Skin of body (tissue), 2 donors: Measurements from ENCODE around the gene URAD. TPM values are rescaled to one million over a fixed set of nuclear protein-coding genes. Genes with fewer than 3 reads are reported as not detected.
"Not testable (repeated sequence)": the region's sequence is repeated elsewhere in the genome, so short reads cannot be mapped to it uniquely, and the experiment has no call there.

Source experiments
- DNase-seq: peaks from one replicate; lab custom pipeline; 2025; lab: John Stamatoyannopoulos, UW
- total RNA-seq: library from RNA; depleted of rRNA; stranded (reverse); fragments of >200 nt; gene quantifications from one replicate; pipeline ENCODE4 v1.2.3, GENCODE V29; 2014

URAD gene
- total RNA-seq: not detected

- no peak for DNase-seq
Measured at GRCh38 chr13:27988520-27988919, at the start of gene URAD. Gene URAD (minus strand): TSS chr13:27988693. CDS start chr13:27988637, 56 bp downstream.

GRCh38 chr13:28037399-28037798, 48.9 kb upstream of the URAD start:
- no peak for DNase-seq

DNA sequence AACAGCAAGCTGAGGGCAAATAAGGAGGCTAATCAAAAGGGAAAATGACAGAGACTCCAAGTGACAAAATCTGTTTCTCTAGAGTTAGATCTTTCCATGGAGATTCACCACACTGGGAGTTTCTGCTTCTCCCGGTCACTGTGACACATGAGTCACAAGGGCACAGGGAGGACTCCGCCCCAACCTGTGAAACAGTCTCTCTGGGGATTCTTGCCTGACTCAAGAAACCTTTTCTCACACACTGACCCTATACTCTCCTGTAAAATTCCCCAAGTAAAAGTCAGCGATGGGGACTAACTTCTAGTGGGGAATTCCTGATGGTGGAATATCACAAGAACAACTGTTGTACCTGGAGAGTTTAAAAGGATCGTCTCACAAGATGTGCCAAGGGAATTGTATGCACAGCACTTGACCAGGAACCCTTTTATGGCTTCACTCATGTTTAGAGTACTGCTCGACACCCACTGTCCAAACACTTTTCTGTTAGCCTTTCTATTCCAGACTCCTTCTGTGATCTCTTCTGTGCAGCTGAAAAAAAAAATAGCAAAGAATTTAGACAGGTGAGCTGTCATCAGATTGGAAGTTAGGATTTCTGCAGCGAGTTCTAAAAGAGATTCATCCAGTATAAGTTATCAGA, 46.8 kb upstream of the URAD start:
- no peak for DNase-seq

- no peak for DNase-seq
Measured at GRCh38 chr13:28033894-28034655, 45.6 kb upstream of the URAD start.

DNA sequence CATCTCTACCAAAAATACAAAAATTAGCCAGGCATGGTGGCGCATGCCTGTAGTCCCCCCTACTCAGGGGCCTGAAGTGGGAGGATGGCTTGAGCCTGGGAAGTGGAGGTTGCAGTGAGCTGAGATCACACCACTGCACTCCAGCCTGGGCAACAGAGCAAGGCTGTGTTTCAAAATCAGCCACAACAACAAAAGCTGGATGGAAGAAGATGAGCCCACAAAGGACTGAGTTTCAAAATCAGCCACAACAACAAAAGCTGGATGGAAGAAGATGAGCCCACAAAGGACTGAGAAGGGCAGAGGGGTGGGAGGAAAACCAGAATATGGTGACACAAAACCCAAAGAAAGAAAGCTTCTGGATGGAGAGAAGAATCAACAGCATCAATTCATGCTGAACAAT, 43.9 kb upstream of the URAD start:
- not testable (repeated sequence) for DNase-seq

DNA sequence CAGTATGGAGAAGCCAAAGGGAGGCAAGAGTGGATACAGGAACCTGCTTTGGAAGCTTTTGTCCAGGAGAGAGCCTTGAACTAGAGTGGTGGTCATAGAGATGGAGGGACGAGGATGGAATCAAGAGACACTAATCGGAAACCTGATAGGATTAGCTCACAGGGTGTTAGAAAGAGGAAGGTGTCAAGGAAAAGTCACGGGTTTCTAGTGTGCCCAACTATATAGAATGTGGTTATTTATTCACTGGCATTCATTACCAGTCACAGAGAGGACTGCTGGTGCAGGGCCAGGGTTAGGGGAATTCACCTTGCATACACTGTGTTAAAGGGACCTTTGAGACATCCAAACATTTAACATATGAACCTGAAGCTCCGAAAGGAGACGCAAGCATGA, 43.4 kb upstream of the URAD start:
- DNase-seq: no peak

GRCh38 chr13:28031220-28031895, 42.9 kb upstream of the URAD start:
- no peak for DNase-seq

DNA sequence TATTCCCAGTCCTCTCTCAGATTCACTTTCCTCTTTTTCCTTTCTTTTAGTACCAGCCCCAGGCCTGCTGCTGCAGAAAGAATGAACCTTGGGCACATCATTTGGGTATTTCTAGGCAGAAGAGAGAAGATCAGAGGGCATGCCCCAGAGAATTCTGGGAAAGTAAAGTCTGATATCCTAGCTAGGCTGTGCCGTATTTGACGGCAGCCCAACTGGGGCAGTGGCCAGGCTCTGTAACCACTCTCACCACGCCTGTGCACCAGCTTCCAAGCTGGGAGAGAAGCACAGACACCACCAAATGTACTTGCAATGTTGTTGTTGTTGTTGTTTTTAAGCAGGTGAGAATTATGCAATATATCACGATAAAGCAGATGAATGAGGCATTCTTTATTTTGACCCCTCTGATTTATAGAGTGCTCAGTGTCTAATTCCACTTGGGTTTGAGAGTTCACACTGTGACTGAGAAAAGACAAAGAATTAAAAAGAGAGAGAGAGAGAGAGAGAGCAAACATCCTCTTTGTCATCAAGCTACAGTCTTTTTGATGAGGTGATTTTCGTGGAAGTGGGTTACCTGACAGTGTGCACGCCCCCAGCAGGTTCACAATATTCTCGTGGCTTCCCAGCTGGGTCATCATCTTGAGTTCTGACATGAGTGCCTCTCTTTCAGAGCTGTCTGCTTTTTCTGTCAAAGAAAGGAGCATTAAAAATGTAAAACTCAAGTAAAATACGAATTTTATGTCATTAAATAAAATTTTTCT, 39.3 kb upstream of the URAD start:
- DNase-seq: no peak

GRCh38 chr13:28027071-28027470, 38.6 kb upstream of the URAD start:
- no peak for DNase-seq

DNA sequence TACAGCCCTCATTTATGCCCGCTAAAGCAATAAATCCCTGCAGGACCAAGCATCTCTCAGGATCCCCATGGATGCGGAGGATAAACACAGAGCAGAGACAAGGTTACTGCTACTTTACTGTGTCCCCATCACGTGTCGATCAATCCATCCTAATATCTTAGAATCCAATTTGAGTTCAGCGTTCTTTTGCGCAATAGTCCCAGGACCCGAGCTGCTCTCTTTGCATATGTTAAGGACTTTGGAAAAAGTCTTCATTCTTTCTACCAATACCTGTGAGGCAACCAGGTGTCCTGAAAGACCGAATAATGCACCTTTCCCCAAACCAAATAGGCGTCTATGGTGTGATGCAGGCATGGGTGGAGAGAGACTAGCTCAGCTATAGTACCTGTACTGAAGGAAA, 38.0 kb upstream of the URAD start:
- DNase-seq: no peak

DNA sequence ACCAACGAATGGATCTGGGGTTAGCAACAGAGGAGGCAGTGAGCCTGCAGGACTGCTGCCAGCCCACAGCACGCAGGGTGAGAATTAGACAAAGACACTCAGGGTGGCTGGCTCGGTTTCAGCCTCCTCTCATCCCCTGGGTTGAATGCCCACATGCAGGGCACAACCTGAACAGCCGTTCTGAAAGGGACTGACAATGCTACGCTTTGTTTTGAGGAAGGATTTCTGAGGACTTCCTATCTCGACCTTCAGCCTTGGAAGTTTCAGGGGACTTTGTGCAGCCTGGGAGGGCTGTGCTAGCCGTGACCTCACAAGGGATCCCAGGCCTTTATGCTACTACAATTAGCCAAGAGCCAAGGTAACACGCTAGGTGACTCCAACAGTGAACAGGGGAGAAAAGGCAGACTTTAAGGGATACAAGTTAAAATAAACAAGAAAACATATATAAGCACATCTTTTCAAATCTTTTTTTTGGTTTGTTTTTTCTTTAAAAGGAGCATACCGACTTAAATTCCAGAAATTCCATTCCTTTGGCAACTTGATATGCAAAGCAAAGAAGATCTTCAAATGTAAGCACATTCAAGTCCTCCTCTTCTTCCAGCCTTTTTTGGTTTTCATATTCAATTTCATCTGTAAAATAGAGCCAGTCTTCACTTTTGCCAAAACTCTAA, 34.5 kb upstream of the URAD start:
- no peak for DNase-seq

DNA sequence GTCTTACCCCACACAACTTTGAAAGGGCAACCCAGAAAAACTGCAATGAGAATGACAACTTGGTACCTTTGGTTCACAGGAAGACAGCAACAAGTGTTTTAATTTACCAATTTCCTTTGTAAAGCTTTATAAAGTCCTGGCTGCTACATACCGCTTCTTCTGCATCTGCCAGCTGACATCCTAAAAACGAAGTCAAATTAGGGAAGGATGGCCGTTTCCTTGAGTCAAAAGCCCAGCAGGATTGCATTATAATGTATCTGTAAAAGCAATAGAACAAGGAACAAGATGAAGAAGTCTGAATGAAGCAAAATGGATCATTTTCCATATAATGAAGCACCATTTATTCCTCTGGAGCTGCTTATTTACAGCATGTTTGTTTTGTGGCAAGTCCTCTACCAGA, 25.8 kb upstream of the URAD start:
- no peak for DNase-seq

DNA sequence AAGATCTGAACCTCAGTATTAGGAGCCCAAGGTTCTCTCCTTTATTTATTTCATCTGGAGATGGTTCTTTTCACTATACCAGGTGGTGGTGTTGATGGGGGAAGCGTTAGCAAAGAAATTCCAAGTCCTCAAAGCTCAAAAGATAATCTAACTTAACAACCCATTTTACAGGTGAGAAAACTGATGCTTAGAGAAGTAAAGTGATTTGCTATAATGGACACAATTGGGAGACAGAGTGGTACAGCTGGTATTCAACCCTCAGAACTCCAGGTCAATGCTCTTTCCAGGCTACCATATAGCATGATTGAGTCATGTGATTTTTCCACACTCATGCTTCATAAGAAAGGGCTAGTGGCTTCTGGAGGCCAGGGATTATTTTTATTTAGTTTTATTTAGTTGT, 25.0 kb upstream of the URAD start:
- DNase-seq: no peak

GRCh38 chr13:28012896-28013295, 24.4 kb upstream of the URAD start:
- no peak for DNase-seq

GRCh38 chr13:28012383-28012782, 23.9 kb upstream of the URAD start:
- no peak for DNase-seq

GRCh38 chr13:28010046-28010445, 21.6 kb upstream of the URAD start:
- DNase-seq: no peak

GRCh38 chr13:28005016-28005415, 16.5 kb upstream of the URAD start:
- DNase-seq: not testable (repeated sequence)

- no peak for DNase-seq
Measured at GRCh38 chr13:28002886-28003698, 14.6 kb upstream of the URAD start.

- DNase-seq: no peak
Measured at GRCh38 chr13:28001837-28002473, 13.5 kb upstream of the URAD start.

DNA sequence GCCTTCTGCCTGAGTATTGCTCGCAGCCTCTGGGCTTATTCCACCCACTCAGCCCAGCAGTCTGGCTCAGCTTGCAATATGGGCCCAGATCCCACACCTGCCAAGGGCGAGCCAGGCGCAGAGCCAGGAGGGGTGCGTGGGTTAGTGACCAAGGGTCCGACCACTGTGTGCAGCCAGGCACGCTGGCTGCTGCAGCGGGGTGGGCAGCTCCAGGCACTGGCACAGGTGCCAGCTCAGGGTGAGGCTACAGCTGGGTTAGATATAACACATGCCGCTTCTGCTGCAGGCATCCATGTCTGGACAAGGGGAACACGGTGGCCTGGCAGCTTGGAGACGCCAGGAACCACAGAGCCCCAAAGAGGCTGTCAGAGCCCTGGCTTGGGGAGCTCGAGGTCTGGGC, 12.6 kb upstream of the URAD start:
- no peak for DNase-seq
